ENCODE data around the gene ATP10B.

Gene ATP10B

GRCh38 chr5:160555581-160555970, 296.4 kb downstream of the ATP10B start:
- no peak for DNase-seq (ENCODE audit: low read depth)

GRCh38 chr5:160550075-160550474, 301.9 kb downstream of the ATP10B start:
- no peak for DNase-seq (ENCODE audit: low read depth)

GRCh38 chr5:160548949-160549645, 302.9 kb downstream of the ATP10B start:
- no peak for DNase-seq (ENCODE audit: low read depth)

DNA sequence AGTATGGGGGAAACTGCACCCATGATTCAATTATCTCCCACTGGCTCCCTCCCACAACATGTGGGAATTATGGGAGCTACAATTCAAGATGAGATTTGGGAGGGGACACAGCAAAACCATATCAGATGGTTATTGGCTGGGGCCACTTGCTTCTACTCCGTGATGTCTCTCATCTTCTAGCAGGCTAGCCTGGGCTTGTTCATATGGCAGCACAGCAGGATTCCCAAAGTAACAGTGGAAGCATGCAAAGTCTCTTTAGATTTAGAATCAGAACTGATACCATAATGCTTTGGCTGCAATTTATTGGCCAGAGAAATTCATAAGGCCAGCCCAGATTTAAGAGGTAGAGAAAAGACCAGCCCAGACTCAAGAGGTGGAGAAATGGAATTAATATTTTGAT, 304.1 kb downstream of the ATP10B start:
- no peak for DNase-seq (ENCODE audit: low read depth)

- DNase-seq (ENCODE audit: low read depth) = no peak
These were observed 304.9 kb downstream of the ATP10B start for GRCh38 chr5:160547061-160547460.

- no peak for DNase-seq (ENCODE audit: low read depth)
These were observed 306.2 kb downstream of the ATP10B start for GRCh38 chr5:160545832-160546231.

DNA sequence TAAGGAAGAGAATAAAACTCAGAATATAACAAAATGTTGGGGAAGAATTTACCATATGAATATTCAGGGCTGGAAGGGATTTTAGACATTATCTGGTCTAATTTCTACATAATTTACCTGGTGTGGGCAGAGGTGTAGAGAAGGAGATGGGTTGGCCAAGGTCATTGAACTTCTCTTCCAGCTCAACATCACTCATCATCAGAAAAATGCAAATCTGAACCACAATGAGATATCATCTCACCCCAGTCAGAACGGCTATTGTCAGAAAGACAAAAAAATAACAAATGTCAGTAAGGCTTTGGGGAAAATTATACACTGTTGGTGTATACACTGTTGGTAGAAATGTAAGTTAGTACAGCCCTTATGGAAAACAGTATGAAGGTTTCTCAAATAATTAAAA, 308.6 kb downstream of the ATP10B start:
- DNase-seq (ENCODE audit: low read depth) = no peak

DNA sequence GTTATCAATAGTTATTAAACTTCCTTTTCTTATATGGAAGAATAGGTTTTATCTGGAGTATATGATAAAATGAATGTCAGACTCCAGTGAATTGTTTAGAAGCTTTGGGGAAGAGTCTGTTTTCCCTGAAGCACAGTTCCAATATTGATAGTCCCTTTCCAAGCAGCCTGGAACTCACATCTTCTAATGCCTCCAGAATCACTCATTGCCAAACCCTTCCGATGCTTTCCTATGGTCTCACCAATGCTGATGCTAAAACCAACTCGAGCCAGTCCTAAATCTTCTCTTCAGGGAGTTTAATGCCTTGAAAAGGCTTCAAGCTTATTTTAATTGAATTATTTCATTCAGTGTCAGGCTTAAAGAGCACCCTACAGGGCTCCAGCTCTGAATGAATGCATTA, 309.2 kb downstream of the ATP10B start:
- no peak for DNase-seq (ENCODE audit: low read depth)

- DNase-seq (ENCODE audit: low read depth) = no peak
These were observed 309.7 kb downstream of the ATP10B start for GRCh38 chr5:160542281-160542680.

DNA sequence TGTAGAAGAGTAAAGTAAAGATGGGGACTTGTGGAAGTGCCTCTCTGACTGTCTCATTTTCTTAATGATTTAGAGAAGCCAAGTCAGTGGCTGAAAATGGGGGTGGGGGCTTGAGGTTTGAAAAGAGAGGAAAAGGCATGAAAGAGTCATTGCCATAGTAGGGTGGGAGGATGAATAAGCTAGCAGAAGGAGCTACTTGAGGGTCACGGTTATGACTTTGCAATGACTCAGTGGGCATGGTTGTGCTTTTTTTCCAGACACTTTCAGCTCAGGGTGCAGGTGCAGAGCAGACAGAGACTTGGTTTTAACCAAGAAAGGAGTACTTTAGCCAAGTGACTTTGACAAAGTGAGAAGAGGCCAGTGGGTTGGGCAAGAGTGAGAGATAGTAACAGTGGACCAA, 312.6 kb downstream of the ATP10B start:
- DNase-seq (ENCODE audit: low read depth) = peak; percentile 50

GRCh38 chr5:160537940-160538339, 314.1 kb downstream of the ATP10B start:
- DNase-seq (ENCODE audit: low read depth) = no peak

- no peak for DNase-seq (ENCODE audit: low read depth)
These were observed 314.9 kb downstream of the ATP10B start for GRCh38 chr5:160537116-160537515.

DNA sequence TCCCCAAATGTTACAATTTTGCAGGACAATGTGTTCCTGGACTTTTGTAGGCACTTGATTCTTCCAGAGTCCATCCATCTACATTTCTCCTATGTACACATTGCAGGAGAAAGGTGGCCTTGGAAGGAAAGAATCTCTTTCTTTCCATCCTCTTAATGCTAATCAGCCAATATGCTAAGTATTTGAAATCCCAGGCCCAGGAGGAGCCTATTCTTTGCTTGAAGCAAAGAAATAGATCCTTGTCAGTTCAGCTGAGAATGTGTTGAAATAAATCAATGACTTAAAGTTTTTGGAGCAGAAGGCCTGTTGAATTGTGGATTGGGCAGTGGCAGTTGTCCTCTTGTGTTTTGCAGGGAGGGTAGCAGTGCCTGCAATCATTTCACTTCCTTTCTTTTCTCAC, 317.1 kb downstream of the ATP10B start:
- DNase-seq (ENCODE audit: low read depth) = no peak

DNA sequence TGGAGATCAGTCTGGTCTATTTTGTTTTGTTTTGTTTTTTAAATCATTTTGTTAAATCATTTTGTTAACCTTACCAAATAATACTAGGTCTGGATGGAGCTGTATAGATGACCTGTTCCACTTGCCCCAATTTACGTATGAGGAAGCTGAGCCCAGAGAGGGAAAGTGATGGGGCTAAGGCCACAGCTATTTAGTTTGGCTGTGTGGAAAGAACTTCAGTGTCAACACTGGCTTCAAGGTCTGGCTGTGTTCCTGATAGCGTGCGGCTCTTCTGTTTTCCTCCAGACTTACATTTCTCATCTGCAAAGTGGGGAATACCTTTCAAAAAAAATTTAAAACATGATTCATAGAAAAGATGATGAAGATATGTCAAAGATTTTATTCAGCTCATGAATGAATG, 317.9 kb downstream of the ATP10B start:
- no peak for DNase-seq (ENCODE audit: low read depth)

- no peak for DNase-seq (ENCODE audit: low read depth)
These were observed 326.3 kb downstream of the ATP10B start for GRCh38 chr5:160525471-160526261.

- DNase-seq (ENCODE audit: low read depth) = no peak
These were observed 327.2 kb downstream of the ATP10B start for GRCh38 chr5:160524827-160525226.

GRCh38 chr5:160523502-160524163, 328.4 kb downstream of the ATP10B start:
- no peak for DNase-seq (ENCODE audit: low read depth)

DNA sequence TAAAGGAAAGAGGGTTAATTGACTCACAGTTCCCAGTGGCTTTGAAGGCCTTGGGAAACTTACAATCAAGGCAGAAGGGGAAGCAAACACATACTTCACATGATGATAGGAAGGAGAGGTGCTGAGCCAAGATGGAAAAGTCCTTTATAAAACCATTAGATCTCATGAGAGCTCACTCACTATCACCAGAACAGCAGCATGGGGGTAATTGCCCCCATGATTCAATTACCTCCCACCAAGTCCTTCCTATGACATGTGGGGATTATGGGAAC, 330.7 kb downstream of the ATP10B start:
- DNase-seq (ENCODE audit: low read depth) = no peak

DNA sequence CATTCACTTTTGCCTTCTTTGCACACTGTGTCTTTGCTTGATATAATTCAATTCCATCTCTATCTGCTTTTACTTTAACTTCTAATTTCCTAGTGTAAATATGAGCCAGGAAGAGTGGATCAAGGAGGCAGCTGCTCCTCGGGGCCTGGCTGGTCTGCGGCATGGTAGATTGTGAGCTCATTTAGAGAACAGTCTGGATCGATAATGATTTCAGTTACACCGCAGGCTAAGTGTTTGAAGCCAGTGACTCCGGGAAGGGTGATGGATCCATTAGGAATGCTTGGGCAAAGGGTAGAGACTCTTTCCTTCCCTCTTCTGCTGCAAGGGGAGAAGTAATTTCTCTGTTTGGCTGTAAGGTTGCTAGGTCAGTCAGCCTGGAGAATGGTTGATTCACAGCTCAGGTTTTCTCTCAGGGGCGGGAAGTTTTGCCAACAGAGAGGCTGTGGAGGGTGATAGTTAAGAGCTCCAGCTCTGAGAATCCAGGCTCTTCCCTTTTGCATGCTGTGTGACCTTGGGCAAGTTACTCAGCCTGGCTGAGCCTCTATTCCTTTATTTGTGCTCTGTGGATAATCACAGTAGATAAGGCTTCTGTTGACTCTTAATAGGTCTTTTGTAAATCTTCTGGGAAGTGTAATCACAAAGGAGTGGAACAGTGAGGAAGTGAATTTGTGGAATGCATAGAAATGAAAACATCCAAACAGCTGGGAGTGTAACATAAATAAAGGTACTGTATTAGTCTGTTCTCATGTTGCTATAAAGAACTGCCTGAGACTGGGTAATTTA, 331.2 kb downstream of the ATP10B start:
- no peak for DNase-seq (ENCODE audit: low read depth)

GRCh38 chr5:160516696-160517530, 335.1 kb downstream of the ATP10B start:
- no peak for DNase-seq (ENCODE audit: low read depth)

GRCh38 chr5:160514866-160515265, 337.1 kb downstream of the ATP10B start:
- no peak for DNase-seq (ENCODE audit: low read depth)

DNA sequence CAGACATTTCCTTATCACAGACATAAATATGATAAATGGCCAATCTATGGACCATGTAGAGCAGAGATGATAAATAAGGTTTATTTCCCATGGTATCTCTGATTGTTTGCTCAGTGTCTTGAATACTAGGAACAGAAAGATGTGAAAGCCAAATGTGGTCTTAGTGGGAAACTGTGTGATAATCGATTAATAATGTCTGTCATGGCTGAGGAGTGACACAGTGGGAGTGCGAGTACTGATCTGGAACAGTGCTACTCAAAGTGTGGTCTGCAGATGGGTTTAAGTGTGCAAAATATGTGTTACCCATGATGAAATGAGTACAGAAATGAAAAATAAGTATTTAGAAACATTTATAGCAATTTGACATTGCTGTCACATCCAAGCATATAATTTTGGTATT, 337.8 kb downstream of the ATP10B start:
- DNase-seq (ENCODE audit: low read depth) = no peak

Measured in activated T-cell treated with anti-CD3 and anti-CD28 coated beads for 48 hours (primary cell).